GM10248 (cell line): ENCODE data around the gene BAIAP2.

Experiments
- CTCF ChIA-PET: fragments of 300-600 bp; sonication (Branson Sonifier 250); formaldehyde crosslinking; extraction: SDS; loops from one replicate; lab custom pipeline; 2021; ENCODE audit warnings: antibody characterized with exemption; lab: Yijun Ruan, JAX
- POLR2A ChIA-PET: fragments of 350-650 bp; sonication (Branson Sonifier 250); formaldehyde crosslinking; extraction: SDS; loops from one replicate; lab custom pipeline; 2020; ENCODE audit warnings: antibody characterized with exemption; lab: Yijun Ruan, JAX
- DNase-seq: peaks from one replicate; pipeline ENCODE4 v3.0.0; 2012; ENCODE audit errors: extremely low spot score
- CTCF ChIP-seq: IDR thresholded peaks from 2 replicates; pipeline ENCODE4 v1.5.1; 2012; ENCODE audit warnings: mild to moderate bottlenecking, low read depth; ENCODE audit errors: extremely low read depth, missing control alignments, control extremely low read depth

Gene BAIAP2

DNA sequence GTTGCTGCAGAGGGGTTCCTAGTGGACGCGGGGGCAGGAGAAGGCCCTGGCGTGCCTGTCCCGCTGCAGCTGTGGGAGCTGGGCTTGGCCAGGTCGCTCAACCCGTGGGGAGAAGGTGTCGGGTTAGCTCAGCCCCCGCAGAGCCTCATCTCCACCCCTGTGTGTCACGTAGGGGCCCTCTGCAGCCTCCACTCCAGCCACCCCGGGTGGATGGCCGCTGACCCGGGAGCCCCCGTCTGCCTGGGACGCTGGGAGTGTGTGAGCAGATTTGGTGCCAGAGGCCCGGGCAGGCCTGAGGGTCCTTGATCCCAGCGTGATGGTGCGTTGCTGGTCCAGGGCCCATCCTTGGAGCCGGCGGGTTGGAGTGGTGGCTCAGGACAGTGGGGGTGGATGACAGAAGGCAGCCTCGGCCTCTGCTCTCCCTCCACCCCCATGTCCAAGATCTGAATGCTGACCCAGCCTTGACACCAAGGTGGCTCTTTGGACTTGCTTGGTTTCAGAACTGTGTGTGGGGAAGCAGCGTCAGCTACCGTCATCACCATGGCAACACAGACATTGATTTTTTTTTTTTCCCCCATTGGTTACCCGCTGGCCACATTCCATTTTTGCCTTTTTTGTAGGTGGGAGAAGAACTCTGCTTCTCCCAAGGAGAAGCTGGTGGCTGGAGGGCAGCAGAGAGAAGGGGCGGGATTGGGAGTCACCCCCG, 35.7 kb downstream of the BAIAP2 start:
- DNase-seq = no peak
- TF ChIP-seq CTCF = no peak
- CTCF ChIA-PET = no interaction called here
- POLR2A ChIA-PET = no interaction called here

- ChIA-PET CTCF (no interaction called here), POLR2A (no interaction called here)
- TF ChIP-seq CTCF = no peak
- DNase-seq = no peak
Observed at GRCh38 chr17:81071761-81072741, 37.1 kb downstream of the BAIAP2 start.

DNA sequence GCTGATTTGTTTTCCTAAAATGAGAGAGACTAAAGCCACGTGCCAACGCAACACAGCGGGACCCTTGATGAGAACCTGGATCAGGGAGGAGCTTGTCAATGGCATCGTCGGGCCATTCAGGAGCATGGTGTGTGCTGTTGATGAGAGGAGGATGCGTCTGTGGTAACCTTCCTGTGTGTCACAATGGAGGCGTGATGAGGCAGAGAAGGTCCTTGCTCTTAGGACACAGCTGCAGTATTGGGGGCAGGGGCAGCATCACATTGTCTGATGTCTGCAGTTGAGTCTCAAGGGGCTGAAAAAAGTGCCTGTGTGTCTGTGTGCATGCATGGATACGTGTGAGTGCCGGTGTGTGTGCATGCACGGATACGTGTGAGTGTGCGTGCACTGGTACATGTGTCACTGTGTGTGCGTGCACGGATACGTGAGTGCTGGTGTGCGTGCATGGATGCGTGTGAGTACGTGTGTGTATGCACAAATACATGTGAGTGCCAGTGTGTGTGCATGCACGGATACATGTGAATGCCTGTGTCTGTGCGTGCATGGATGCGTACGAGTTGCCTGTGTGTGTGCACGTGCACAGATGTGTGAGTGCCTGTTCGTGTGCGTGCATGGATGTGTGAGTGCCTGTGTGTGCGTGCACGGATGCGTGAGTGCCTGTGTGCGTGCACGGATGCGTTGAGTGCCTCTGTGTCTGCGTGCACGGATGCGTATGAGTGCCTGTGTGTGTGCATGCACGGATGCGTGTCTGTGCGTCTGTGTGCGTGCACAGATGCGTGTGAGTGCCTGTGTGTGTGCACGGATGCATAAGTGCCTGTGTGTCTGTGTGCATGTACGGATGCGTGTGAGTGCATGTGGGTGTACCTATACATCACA, 39.3 kb downstream of the BAIAP2 start:
- ChIA-PET POLR2A (no interaction called here), CTCF (no interaction called here)
- no peak for TF ChIP-seq CTCF
- DNase-seq = no peak

GRCh38 chr17:81074875-81075274, 39.9 kb downstream of the BAIAP2 start:
- POLR2A ChIA-PET = no interaction called here
- CTCF ChIA-PET = no interaction called here
- no peak for TF ChIP-seq CTCF
- no peak for DNase-seq

DNA sequence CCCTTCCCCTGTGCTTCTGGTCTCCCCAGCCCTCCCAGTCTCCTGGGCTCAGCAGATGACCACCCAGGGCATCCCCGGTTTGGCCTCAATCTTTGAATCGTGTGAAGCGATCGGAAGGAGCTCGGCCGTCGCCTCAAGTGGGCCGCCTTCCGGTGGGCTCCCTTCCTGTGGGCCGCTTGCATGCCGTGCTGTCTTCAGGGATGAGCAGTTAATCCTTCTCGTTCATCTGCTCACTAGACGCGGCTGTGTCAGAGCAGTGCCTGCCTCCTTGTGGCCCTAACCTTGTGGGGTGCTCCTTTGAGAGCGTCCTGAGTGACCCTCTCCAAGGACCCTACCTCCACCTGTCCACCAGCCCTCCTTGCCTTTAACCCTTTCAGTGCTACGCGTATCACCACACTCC, 40.4 kb downstream of the BAIAP2 start:
- TF ChIP-seq CTCF = no peak
- CTCF ChIA-PET = no interaction called here
- POLR2A ChIA-PET = no interaction called here
- DNase-seq = no peak
